ENCODE results near the gene GOLGA1.
"Not testable (repeated sequence)": the region's sequence is repeated elsewhere in the genome, so short reads cannot be mapped to it uniquely, and the experiment has no call there.

The GOLGA1 gene

GRCh38 chr9:124968238-124968637, 27.4 kb upstream of the GOLGA1 start:
- TF ChIP-seq ZFX (IDR thresholded peaks at IDR 0.05; ENCODE audit: borderline replicate concordance): no peak
- TF ChIP-seq CTCF (IDR thresholded peaks at IDR 0.05): no peak
- H3K27ac ChIP-seq: no peak overlapping the region; the same call in 1 of the 2 replicates

- H3K27ac ChIP-seq: not testable (repeated sequence)
Measured at GRCh38 chr9:124965775-124966568, 25.1 kb upstream of the GOLGA1 start.

- TF ChIP-seq ZFX (IDR thresholded peaks at IDR 0.05; ENCODE audit: borderline replicate concordance): no peak
- TF ChIP-seq CTCF (IDR thresholded peaks at IDR 0.05): no peak
- no peak overlapping the region for H3K27ac ChIP-seq
Measured at GRCh38 chr9:124964604-124965003, 23.7 kb upstream of the GOLGA1 start.

- TF ChIP-seq ZFX (IDR thresholded peaks at IDR 0.05; ENCODE audit: borderline replicate concordance) (no peak), CTCF (IDR thresholded peaks at IDR 0.05) (no peak)
- H3K27ac ChIP-seq: no peak overlapping the region
Measured at GRCh38 chr9:124964056-124964455, 23.2 kb upstream of the GOLGA1 start.

GRCh38 chr9:124960409-124960752, 19.5 kb upstream of the GOLGA1 start:
- TF ChIP-seq ZFX (IDR thresholded peaks at IDR 0.05; ENCODE audit: borderline replicate concordance) (no peak), CTCF (IDR thresholded peaks at IDR 0.05) (no peak)
- H3K27ac ChIP-seq: no peak overlapping the region

- not testable (repeated sequence) for H3K27ac ChIP-seq
Measured at GRCh38 chr9:124959671-124960408, 19.0 kb upstream of the GOLGA1 start.

- TF ChIP-seq CTCF (IDR thresholded peaks at IDR 0.05) (no peak), ZFX (IDR thresholded peaks at IDR 0.05; ENCODE audit: borderline replicate concordance) (no peak)
- no peak overlapping the region for H3K27ac ChIP-seq
Measured at GRCh38 chr9:124954255-124954654, 13.4 kb upstream of the GOLGA1 start.

- TF ChIP-seq CTCF (IDR thresholded peaks at IDR 0.05) (no peak), ZFX (IDR thresholded peaks at IDR 0.05; ENCODE audit: borderline replicate concordance) (no peak)
- no peak overlapping the region for H3K27ac ChIP-seq
Measured at GRCh38 chr9:124950050-124950718, 9.3 kb upstream of the GOLGA1 start.

Measured in 22Rv1 (cell line).